Prostate gland (tissue), 2 donors: Measurements from ENCODE around the gene ACTA2. TPM values are rescaled to one million over a fixed set of nuclear protein-coding genes. Genes with fewer than 3 reads are reported as not detected.

Experiments
- DNase-seq: peaks from one replicate; pipeline ENCODE4 v3.0.0-alpha.2; 2019; ENCODE audit warnings: low spot score
- H3K27ac ChIP-seq, 2 donors: fragments of 200-600 bp; sonication (generic); 2 replicates each; pipeline ENCODE4 v1.5.1; 2017 to 2019
- H3K27me3 ChIP-seq: fragments of 200-600 bp; sonication (generic); replicated peaks from 2 replicates; pipeline ENCODE4 v1.5.1; 2019; ENCODE audit not compliant: insufficient read depth
- H3K36me3 ChIP-seq, 2 donors: fragments of 200-600 bp; sonication (generic); 1 replicate in 1 of 2; 2 replicates in 1 of 2; pipeline versions ENCODE4 v1.5.1 to v1.8.1; 2017 to 2019
- H3K4me1 ChIP-seq: fragments of 200-600 bp; sonication (generic); replicated peaks from 2 replicates; pipeline ENCODE4 v1.5.1; 2019
- H3K4me3 ChIP-seq, 2 donors: fragments of 200-600 bp; sonication (generic); 2 replicates each; pipeline ENCODE4 v1.5.1; 2017 to 2019
- H3K9me3 ChIP-seq: fragments of 200-600 bp; sonication (generic); 2 replicates; pipeline ENCODE4 v1.5.1; 2017
- POLR2A ChIP-seq: fragments of 450-650 bp; IDR thresholded peaks from one replicate; pipeline ENCODE4 v1.6.1; 2016; ENCODE audit warnings: antibody characterized with exemption, mild to moderate bottlenecking
- POLR2AphosphoS5 ChIP-seq: sonication (generic); formaldehyde crosslinking; IDR thresholded peaks from one replicate; pipeline ENCODE4 v1.6.1; 2017; ENCODE audit warnings: antibody characterized with exemption
- WGBS: methylation state at CpG from one replicate; pipeline ENCODE4 v1.1.5; 2018; 5-methylcytosine and 5-hydroxymethylcytosine counted together
- intact Hi-C: fragments of 100-400 bp; cut with DNase I; formaldehyde crosslinking; loops from one replicate; pipeline ENCODE4 v1.14.2; 2022
- total RNA-seq, 2 donors: library from RNA; depleted of rRNA; stranded (reverse); fragments of >200 nt; gene quantifications; one replicate each; pipeline ENCODE4 v1.1.0, GENCODE V29; 2016
- TF ChIP-seq, protein P1 (sequence below), 4 experiments: fragments of 200-600 bp in 2 of 4; fragments of 450-650 bp in 2 of 4; sonication (generic) in 2 of 4; IDR thresholded peaks; 1 replicate in 3 of 4; 2 replicates in 1 of 4; pipeline ENCODE4 v1.5.1; 2016 to 2019; ENCODE audit warnings: antibody characterized with exemption in 4 of 4, mild to moderate bottlenecking in 2 of 4, moderate library complexity in 2 of 4

Gene ACTA2
- total RNA-seq, 2 donors from 2014 or later: 1,024 to 1,957 TPM

DNA sequence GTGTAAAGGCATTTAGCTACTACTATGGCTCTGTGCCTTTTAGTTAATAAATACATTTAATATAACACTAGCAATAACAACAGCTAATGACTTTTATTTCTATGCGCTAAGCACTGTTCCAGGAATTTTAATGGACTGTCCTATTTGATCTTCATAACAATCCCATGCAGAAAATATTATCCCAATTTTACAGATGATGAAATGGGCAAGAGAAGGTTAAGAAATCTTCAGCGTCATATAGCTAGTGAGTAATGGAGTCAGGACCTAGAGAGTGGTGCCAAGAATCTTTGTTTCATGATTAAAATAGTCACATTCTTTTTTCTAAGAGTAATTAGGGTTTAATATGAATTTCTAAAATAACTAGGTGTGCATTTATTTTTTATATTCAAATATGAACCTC lies 32.4 kb downstream of the ACTA2 start:
- Histone ChIP-seq H3K27ac (no peak overlapping the region), H3K27me3 (no peaks in the 10 kb centered on the region), H3K4me1 (no peaks in the 10 kb centered on the region), H3K36me3 (no peaks in the 10 kb centered on the region), H3K9me3 (no peaks in the 10 kb centered on the region), H3K4me3 (no peak overlapping the region)
- 48% methylated on average over 2 of the region's 2 CpGs for WGBS
- no peak for TF ChIP-seq POLR2AphosphoS5
- no peak for DNase-seq
- intact Hi-C loops: no loop called here

DNA sequence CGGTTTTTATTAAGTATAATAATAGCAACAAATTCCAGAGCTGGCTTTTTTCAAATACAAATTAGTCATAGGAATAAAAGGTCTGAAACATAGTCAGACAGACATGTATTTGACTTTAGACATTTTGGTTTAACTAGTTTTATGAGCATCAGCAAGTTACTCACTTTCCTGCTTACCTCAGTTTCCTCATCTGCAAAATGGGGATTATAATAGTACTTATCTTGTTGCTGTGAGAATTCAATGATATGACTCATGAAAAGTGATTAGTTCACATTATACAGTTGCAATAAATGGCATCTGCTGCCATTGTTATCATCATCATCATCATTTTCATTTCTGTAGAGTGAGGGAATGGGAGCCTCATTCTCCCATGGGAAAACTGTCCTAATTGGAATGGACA lies 33.5 kb downstream of the ACTA2 start:
- Histone ChIP-seq H3K9me3 (no peaks in the 10 kb centered on the region), H3K4me1 (no peaks in the 10 kb centered on the region), H3K4me3 (no peak overlapping the region), H3K27ac (no peak overlapping the region), H3K27me3 (no peaks in the 10 kb centered on the region), H3K36me3 (no peaks in the 10 kb centered on the region)
- TF ChIP-seq POLR2A: no peak
- no peak for TF ChIP-seq POLR2AphosphoS5
- TF ChIP-seq, protein P1, sequence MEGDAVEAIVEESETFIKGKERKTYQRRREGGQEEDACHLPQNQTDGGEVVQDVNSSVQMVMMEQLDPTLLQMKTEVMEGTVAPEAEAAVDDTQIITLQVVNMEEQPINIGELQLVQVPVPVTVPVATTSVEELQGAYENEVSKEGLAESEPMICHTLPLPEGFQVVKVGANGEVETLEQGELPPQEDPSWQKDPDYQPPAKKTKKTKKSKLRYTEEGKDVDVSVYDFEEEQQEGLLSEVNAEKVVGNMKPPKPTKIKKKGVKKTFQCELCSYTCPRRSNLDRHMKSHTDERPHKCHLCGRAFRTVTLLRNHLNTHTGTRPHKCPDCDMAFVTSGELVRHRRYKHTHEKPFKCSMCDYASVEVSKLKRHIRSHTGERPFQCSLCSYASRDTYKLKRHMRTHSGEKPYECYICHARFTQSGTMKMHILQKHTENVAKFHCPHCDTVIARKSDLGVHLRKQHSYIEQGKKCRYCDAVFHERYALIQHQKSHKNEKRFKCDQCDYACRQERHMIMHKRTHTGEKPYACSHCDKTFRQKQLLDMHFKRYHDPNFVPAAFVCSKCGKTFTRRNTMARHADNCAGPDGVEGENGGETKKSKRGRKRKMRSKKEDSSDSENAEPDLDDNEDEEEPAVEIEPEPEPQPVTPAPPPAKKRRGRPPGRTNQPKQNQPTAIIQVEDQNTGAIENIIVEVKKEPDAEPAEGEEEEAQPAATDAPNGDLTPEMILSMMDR (IDR thresholded peaks at IDR 0.05): no peak
- 74% methylated on average over 1 of the region's 1 CpG for WGBS
- intact Hi-C loops: no loop called here
- DNase-seq: no peak

DNA sequence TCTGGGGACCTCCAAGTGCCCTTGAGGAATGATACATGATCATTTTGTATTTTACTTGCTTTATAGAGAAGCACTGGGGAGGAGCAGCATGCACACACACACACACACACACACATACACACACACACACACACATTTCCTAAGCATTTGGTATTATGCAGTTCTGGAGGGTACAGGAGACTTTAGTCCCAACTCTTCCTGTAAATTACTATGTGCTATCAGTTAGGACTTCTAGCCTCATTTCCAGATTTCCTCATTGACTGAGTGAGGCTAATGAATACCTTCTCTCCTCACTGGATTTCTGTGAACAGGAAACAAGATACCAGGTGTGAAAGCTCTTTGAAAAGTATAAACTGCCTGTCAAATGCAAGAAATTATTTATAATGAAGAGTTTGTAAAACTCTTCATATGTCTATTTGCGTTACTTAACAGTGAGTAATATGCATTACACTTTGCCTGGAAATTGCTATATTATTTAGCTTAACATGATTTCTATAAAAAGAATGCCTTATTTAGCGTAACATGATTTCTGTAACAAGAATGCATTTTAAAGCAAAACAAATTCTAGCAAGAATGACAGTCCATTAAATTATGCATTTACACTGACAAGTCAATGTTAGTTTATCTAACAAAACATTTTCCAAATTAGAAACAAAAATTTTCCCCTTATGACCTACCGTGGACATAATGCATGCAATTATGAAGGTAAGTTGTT lies 34.2 kb downstream of the ACTA2 start:
- TF ChIP-seq POLR2AphosphoS5: no peak
- TF ChIP-seq, protein P1 (IDR thresholded peaks at IDR 0.05): no peak
- no peak for TF ChIP-seq POLR2A
- 96% methylated on average over 3 of the region's 3 CpGs for WGBS
- intact Hi-C loops: no loop called here

DNA sequence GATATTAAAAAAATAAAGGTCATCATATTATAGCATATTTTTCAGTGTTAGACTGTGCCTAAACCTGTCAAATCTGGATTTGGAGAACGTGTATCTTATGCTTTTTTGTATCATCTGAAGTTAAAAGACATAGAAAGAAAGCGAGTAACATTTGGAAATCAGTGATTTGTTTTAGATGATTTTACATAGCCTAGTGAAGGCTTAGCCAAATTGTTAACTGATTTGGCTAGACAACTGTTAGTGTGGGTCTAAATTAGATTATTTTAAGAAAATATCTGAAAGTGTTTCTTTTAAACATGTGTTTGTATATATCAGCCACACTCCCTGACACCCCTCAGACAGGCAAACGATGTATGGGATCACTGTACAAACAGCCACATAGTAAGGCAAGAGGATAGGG lies 35.6 kb downstream of the ACTA2 start:
- H3K27ac ChIP-seq: no peak overlapping the region
- no peak for DNase-seq
- H3K27me3 ChIP-seq: no peaks in the 10 kb centered on the region
- no peaks in the 10 kb centered on the region for H3K4me1 ChIP-seq
- WGBS: 86% methylated on average over 3 of the region's 3 CpGs
- no peak overlapping the region for H3K4me3 ChIP-seq
- TF ChIP-seq POLR2AphosphoS5 (no peak), POLR2A (no peak)
- TF ChIP-seq, protein P1 (IDR thresholded peaks at IDR 0.05): no peak
- intact Hi-C loops: no loop called here
- H3K9me3 ChIP-seq: no peaks in the 10 kb centered on the region
- H3K36me3 ChIP-seq: no peaks in the 10 kb centered on the region

More for the DNA sequence above, 34.2 kb downstream of the ACTA2 start:
- DNase-seq: no peak
- Histone ChIP-seq H3K27me3 (no peaks in the 10 kb centered on the region), H3K4me1 (no peaks in the 10 kb centered on the region), H3K9me3 (no peaks in the 10 kb centered on the region), H3K4me3 (no peak overlapping the region), H3K27ac (no peak overlapping the region), H3K36me3 (no peaks in the 10 kb centered on the region)

DNA sequence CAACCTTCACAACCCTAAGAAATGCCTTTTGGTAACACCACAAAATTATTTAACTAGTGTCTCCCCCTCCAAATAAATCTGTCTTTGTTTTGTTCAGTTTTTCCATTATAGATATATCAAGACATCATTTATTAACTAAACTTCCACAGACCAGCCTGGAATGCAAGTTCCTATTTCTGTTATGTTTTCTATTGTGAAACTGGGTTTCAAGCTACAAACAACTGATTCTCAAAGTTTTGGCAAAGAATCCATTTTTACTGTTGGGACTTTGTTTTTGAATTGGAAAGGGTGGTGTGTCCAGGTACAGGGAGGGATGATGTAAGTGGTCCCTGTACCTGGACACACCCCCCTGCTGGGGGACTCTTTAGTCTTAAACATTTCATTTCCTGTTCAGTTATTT lies 36.3 kb downstream of the ACTA2 start:
- TF ChIP-seq POLR2AphosphoS5: no peak
- TF ChIP-seq POLR2A: no peak
- TF ChIP-seq, protein P1 (IDR thresholded peaks at IDR 0.05): no peak
- Histone ChIP-seq H3K27me3 (no peaks in the 10 kb centered on the region), H3K36me3 (no peaks in the 10 kb centered on the region), H3K4me1 (no peaks in the 10 kb centered on the region), H3K9me3 (no peaks in the 10 kb centered on the region), H3K4me3 (no peak overlapping the region), H3K27ac (no peak overlapping the region)
- DNase-seq: no peak
- intact Hi-C loops: no loop called here
